ENCODE data around the gene CHST8. TPM values are rescaled to one million over a fixed set of nuclear protein-coding genes. Genes with fewer than 3 reads are reported as not detected.

CHST8 gene
- total RNA-seq, 2 experiments from 2014 or later, result not detected

- ChIA-PET POLR2A (no interaction called here), CTCF (no interaction called here)
Measured at GRCh38 chr19:33727331-33727998, 105.7 kb downstream of the CHST8 start.

GRCh38 chr19:33728141-33728540, 106.4 kb downstream of the CHST8 start:
- CTCF ChIA-PET, result no interaction called here
- POLR2A ChIA-PET, result no interaction called here

GRCh38 chr19:33730858-33731607, 109.3 kb downstream of the CHST8 start:
- POLR2A ChIA-PET, result no interaction called here
- CTCF ChIA-PET, result no interaction called here

GRCh38 chr19:33731881-33732280, 110.1 kb downstream of the CHST8 start:
- POLR2A ChIA-PET, result no interaction called here
- CTCF ChIA-PET, result no interaction called here

GRCh38 chr19:33734913-33735312, 113.2 kb downstream of the CHST8 start:
- ChIA-PET CTCF (no interaction called here), POLR2A (no interaction called here)

- POLR2A ChIA-PET, result no interaction called here
- CTCF ChIA-PET, result no interaction called here
Measured at GRCh38 chr19:33736158-33736557, 114.4 kb downstream of the CHST8 start.

- ChIA-PET CTCF (no interaction called here), POLR2A (no interaction called here)
Measured at GRCh38 chr19:33736787-33737186, 115.0 kb downstream of the CHST8 start.

- ChIA-PET POLR2A (no interaction called here), CTCF (no interaction called here)
Measured at GRCh38 chr19:33737681-33738371, 116.1 kb downstream of the CHST8 start.

GRCh38 chr19:33740811-33741396, 119.2 kb downstream of the CHST8 start:
- CTCF ChIA-PET, result interaction anchor here (1.9 kb wide), 1 partner anchor 31 kb away, joined by 4 read pairs; no protein-coding TSS in a partner anchor
- POLR2A ChIA-PET, result no interaction called here

GRCh38 chr19:33745297-33745696, 123.5 kb downstream of the CHST8 start:
- ChIA-PET CTCF (no interaction called here), POLR2A (no interaction called here)

- ChIA-PET CTCF (no interaction called here), POLR2A (no interaction called here)
Measured at GRCh38 chr19:33746159-33746558, 124.4 kb downstream of the CHST8 start.

GRCh38 chr19:33747273-33747672, 125.5 kb downstream of the CHST8 start:
- ChIA-PET CTCF (no interaction called here), POLR2A (no interaction called here)

GRCh38 chr19:33748231-33748630, 126.5 kb downstream of the CHST8 start:
- CTCF ChIA-PET, result no interaction called here
- POLR2A ChIA-PET, result no interaction called here

GRCh38 chr19:33749016-33749415, 127.3 kb downstream of the CHST8 start:
- ChIA-PET POLR2A (no interaction called here), CTCF (no interaction called here)

- POLR2A ChIA-PET, result no interaction called here
- CTCF ChIA-PET, result no interaction called here
Measured at GRCh38 chr19:33749619-33750175, 127.9 kb downstream of the CHST8 start.

GRCh38 chr19:33750587-33751435, 129.1 kb downstream of the CHST8 start:
- CTCF ChIA-PET, result no interaction called here
- POLR2A ChIA-PET, result no interaction called here

GRCh38 chr19:33751436-33751770, 129.7 kb downstream of the CHST8 start:
- ChIA-PET CTCF (no interaction called here), POLR2A (no interaction called here)

GRCh38 chr19:33752018-33752800, 130.5 kb downstream of the CHST8 start:
- CTCF ChIA-PET, result no interaction called here
- POLR2A ChIA-PET, result no interaction called here

- ChIA-PET POLR2A (no interaction called here), CTCF (no interaction called here)
Measured at GRCh38 chr19:33752945-33753344, 131.2 kb downstream of the CHST8 start.
